Stimulated activated CD4-positive, alpha-beta T cell treated with anti-CD3 and anti-CD28 coated beads, Interleukin-4, amount 100 ng/mL, for 24 hours (primary cell): ENCODE measurements around the gene THAP7.
"Not testable (repeated sequence)": the region's sequence is repeated elsewhere in the genome, so short reads cannot be mapped to it uniquely, and the experiment has no call there.

ENCODE experiments used
- DNase-seq: peaks from one replicate; pipeline ENCODE4 v3.0.0-alpha.2; 2020

The THAP7 gene, protein sequence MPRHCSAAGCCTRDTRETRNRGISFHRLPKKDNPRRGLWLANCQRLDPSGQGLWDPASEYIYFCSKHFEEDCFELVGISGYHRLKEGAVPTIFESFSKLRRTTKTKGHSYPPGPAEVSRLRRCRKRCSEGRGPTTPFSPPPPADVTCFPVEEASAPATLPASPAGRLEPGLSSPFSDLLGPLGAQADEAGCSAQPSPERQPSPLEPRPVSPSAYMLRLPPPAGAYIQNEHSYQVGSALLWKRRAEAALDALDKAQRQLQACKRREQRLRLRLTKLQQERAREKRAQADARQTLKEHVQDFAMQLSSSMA

DNA sequence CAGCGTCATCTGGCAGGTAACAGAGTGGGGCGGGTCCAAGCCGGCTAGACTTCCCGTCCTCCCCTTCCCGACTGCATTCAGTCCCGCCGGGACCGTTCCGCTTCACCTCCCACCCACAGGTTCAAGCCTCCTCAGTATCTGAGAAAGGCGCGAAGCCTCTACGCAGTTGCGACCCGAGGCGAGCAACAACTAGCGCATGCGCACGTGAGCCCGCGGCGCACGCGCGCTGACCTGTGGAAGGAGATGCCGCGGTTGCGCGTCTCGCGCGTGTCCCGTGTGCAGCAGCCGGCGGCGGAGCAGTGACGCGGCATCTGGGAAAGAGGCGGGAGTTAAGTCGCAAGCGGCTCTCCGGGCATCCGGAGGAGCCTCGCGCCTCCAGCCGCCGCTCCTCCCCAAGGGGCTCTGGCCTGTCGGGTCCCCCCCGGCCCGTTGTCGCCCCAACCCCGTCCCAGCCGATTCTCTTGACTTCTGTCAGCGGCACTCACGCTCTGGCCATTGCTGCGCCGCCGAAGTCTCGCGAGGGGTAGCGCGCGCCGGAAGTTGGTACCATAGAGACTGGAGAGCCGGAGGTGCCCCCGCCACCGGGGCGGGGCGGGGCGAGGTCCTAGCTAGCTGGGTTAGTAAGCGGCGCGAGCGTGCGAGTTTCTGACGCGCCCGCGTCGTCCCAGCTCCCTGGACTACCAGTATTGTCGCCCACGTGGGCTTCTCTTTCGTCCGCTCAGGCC is at the start of gene THAP7:
Gene THAP7, minus strand, starts transcription at position 518 of the 725 bp plus-strand sequence. Its CDS starts 207 bp downstream, at position 311.
- peak; percentile 97 for DNase-seq

DNA sequence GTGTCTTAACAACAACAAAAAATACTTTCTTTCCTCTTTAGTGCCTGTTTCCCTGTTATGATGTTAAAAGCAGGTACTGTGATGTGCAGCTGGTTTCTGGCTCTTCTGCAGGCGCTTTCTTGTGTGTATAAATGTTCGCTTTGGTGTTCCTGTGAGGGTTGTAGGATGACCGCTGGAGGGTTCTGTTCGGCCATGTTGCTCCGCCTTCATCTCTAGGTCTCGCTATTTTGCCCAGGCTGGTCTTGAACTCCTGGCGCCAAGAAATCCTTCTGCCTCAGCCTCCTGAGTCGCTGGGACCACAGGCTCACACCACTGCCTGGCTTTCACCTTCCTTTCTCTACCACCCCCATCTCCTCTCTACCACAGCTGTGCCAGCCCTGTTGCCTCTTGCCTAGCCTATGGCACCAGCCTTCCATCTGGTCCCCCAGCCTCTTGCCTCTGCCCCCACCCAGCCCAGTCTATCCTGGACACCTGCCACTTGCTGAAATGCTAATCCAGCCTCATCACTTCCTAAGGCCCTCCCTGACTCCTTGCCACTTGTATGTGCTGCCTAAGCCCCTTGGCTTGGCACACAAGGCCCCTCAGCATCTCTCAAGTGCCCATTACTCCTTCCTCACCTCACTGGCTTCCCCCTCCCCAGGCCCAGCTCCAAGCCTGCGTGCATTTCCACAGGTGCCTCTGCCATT is 49.4 kb upstream of the THAP7 start:
- DNase-seq: no peak

DNA sequence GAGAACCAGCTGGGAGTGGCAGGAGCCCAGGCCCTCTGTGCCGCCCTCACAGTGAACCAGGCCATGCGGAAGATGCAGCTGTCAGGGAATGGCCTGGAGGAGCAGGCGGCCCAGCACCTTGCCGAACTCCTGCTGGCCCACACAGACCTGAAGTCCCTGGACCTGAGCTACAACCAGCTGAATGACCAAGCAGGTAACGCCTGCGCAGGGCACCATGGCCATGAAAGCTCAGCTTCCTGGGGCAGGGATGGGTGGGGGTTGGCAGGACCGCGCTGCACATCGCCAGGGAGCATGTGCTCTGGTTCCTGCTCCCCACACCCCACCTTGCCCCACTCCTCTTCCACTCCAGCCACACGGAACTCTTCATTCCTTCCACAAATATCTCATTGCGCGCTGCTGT is 47.0 kb upstream of the THAP7 start:
- DNase-seq: not testable (repeated sequence)

DNA sequence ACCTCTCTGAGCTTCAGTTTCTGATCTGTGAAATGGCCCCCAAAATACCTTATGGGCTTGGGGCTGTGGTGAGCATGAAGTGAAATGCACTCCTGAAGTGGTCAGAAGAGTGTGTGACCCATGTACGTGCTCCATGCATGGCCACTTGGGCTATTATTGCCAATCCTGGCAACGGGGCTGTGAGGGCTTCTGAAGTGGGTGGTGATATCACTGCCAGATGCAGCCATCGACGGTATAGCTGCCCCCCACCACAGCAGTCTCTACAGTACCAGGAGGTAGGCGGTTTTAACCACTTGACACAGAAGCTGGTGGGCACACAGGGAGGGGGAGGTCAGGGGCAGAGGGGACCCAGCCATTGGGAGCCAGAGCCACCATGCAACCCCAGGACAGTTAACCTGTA is 46.5 kb upstream of the THAP7 start:
- DNase-seq: not testable (repeated sequence)

DNA sequence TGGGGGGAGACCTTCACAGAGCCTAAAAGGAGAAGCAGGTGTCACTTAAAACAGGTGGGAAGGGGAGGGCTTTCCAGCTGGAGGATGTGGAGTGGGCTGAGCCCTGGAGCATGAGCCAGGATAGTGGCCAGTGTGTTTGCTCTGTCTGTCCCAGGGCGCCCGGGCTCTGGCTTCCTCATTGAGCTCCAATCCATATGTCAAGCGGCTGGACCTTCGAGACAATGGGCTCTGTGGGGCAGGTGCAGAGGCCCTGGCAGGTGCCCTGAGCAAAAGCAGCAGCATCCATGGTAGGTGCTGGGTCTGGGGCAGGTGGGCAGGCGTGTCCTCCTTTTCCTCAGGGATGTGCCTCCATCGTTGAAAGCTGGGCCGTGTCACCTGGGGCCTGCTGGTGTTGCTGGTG is 45.8 kb upstream of the THAP7 start:
- DNase-seq: no peak

DNA sequence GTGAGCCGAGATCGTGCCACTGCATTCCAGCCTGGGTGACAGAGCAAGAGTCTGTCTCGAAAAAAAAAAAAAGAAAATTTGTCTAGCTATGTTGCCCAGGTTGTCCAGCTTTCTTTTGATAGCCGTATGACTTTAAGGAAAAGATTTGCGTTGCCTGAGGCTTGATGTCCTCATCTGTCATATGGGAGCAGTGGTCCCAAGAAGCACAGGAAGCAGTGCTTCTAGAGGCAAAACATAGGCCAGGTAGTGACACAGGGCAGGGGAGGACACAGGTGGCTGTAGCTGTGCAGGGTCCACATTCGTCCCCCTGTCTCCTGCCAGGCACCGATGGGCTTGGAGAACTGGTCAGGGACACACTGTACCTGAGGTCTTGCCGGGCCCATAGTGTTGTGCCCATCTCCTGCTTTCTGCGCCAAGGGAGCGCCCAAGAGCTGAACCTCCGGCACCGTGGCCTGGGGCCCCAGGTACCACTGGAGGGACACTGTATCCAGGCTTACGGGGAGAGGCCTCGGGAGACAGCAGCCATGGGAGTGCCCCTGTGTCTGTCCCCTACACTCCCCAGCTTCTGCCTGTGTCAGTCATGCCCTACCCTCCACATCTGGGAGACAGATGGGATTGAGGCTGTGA is 45.2 kb upstream of the THAP7 start:
- no peak for DNase-seq

DNA sequence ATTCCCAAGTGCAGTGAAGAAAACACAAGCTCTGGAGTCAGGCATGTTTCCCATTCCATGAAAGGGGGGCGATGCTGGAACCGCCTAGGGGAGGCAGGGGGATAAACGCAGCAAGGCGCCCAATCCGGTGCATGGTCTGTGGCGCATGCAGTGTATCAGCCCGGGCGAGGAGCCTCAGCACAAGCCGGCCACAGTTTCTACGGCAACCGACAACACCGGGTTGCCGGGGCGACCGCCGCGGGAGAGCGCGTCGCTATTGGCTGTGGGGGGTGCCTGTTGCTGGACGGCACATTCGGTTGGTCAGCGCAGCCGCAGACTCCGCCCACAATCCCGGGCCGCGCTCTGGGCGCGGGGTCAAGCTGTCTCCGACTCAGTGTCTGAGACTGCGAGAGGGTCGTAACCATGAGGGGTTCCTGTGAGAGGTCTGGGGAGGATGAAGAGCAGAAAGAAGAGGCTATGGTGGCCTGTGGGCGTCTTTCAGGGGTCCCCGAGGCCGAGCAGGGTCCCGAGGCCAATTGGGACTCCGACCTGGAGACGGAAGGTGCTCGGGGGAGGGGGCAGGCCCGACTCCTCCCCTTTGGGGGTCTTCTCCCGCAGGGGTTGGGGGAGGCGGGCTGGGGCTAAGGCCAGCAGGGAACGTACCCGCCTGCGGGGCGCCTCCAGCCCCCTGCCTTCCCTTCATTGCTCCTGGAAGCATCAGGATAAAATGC is 43.8 kb upstream of the THAP7 start, which contains the start of gene LRRC74B:
Gene LRRC74B, plus strand, starts transcription at position 362 of the 710 bp plus-strand sequence. Its CDS starts 41 bp downstream, at position 403.
- peak; percentile 74 for DNase-seq

DNA sequence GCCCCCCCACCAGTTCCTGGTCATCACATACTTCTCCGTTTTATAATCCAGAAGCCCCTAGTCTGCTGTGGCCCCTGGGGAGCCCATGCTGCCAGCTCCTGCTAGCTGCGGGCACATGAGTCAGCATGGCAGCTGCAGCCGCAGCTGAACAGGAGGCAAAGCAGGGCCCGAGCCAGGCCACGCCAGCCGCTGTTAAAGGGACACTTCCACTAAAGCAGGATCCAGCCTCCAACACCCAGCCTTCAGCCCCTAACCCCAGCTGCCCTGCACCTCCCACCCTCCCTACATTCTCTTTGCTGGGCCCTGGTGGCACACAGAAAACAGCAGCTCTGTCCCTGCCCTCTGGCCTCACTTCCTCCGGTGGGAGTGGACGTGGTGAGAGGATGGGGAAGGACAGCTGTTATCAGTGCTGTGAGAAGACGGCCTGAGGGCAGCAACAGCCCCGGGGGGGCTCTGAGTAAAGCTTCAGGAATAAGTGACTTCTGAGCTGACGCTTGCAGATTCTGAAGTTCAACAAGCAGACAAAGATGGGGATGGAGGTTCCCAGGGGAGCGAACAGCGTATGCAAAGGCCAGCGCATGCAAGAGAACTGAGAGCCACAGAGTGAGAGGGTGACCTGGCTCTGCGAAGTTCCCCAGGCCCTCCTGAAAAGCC is 43.1 kb upstream of the THAP7 start:
- no peak for DNase-seq

DNA sequence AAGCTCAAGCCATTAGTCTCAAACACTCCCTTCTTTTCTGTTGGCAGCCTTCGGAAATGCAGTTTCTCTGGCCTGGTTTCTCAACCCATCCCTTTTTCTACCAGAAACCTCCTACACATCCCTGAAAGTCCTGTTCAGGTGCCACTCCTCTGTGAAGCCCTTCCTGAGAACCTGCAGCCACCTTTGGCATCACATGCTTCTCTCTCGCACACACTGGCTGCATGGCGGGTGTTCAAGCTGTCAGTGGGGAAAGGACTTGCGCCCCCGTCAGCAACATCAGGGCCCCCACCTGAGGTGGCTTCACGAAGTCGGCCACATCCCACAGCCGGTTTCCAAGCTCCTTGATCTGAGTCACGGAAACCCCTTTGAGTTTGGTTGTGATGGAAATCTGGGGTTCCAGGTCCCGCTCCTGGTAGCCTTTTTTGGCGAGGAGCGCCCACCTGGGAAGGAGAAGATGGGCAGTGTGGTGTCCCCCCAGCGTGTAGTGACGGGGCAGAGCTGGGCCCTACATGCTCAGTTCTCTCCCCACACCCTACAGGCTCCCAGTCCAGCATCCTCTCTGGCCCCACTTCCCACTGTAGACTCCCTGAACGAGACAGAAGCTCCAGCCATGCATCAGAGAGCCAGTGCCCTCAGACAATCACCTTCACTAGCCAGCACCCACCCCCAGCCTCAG is 42.1 kb upstream of the THAP7 start:
- DNase-seq: no peak

DNA sequence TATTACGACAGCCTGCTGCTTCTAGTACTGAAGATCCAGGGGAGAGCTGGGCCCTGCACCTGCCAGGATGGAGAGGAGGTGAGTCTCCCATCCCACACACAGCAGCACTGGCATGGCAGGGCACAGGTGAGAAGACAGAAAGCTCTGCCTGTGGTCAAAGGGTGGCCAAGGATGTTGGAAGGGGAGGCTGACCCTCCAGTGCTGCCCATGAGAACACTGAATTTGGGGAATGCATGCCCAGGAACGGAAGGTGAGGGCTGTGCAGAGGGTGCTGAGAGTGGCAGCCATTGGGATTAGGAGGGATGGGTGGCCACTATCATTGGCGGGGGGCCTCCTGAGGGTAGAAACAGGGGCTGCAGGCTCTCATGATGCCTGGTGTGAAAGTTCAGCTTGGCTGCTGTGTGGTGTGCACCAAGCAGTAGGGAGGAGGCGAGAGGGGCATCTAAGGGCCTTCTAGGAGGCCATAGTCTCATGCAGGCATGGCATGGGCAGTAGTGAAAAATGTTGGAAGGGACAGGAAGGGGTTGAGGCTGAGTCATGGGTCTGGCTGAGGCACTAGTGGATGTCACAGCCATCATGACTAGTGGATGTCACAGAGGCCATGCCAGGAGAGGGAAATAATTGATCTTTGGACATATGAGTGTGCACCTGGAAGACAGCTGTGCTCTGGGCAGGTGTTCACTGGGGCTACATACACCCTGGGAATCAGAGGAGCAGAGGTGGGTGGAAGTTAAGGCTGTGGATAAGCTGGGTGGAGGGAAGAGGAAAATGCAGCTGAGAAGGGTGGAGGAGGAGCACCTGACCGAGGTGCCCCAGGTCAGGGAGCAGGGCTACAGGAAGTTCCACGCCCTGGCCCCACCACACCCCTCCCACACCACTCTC is 41.3 kb upstream of the THAP7 start:
- DNase-seq: no peak

DNA sequence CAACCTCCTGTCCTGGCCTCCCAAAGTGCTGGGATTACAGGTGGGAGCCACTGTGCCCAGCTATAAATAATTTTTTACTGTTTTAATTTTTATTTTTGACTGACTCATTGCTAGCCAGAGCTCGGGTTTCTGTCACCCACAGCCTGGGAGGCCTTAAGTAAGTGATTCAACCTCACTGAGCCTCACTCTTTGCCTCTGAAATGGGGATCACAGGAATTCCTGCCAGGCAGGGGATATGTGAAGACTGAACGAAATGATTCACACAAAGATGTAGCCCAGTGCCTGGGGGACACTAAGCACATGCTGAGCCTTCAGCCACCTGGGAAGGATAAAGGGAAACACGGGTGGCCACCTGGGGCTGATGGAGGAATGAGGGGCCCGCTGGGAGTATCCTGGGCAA is 40.0 kb upstream of the THAP7 start:
- no peak for DNase-seq

DNA sequence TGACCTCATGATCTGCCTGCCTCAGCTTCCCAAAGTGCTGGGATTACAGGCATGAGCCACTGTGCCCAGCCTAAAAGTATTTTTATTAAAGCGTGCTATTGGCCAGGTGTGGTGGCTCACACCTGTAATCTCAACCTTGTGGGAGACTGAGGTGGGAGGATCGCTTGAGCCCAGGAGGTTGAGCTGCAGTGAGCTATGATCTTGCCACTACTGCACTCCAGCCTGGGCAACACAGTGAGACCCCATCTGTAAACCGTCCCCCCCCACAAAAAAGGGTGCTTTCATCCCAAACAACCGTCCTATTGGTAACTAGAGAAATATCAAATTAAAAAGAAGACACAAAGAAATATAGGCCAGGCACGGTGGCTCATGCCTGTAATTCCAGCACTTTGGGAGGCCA is 37.2 kb upstream of the THAP7 start:
- DNase-seq: not testable (repeated sequence)

DNA sequence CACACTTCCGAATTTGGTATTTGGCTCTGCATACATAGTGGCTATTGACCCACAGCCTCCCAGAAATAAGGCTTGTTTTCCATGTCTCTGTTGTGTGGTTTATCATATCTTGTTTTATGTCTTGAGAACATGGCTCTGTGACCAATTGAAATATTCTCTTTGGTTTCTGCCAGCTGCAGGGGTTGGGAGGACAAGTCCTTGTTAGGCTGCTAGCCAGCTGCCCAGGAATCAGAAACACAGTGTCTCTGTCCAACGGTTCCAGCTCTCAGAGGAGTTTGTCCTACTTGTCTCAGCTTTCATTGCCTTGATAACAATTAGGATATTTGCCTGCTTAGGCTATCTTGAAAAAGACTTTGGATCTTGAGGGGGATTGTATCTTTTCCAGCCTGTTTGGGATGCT is 36.5 kb upstream of the THAP7 start:
- no peak for DNase-seq

DNA sequence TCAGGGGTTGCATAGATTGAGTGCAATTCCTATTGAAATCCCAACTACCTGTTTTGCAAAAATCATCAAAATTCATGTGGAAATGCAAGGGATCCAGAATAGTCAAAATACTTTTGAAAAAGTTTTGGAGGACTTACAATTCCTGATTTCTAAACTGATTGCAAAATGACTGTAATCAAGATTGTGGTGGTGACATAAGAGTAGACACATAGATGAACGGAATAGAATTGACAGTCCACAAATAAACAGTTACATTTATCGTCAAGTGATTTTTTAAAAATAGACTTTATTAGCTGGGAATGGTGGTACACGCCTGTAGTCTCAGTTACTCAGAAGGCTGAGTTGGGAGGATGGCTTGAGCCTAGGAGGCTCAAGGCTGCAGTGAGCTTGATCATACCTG is 33.1 kb upstream of the THAP7 start:
- DNase-seq: no peak

DNA sequence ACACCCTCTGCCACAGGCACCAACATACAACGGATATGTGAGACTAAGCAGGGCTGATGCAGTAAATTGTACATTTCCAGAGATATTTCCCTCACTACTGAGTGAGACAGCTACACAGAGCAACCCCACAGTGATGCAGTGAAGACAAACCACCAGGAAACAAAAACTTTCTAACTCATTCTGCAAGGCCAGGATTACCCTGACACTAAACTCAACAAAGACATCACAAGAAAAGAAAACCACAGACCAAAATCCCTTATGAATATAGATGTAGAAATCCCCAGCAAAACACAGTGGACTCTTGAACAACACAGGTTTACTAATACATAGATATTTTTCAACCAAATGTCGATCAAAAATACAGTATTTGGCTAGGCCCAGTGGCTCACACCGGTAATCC is 32.0 kb upstream of the THAP7 start:
- no peak for DNase-seq

DNA sequence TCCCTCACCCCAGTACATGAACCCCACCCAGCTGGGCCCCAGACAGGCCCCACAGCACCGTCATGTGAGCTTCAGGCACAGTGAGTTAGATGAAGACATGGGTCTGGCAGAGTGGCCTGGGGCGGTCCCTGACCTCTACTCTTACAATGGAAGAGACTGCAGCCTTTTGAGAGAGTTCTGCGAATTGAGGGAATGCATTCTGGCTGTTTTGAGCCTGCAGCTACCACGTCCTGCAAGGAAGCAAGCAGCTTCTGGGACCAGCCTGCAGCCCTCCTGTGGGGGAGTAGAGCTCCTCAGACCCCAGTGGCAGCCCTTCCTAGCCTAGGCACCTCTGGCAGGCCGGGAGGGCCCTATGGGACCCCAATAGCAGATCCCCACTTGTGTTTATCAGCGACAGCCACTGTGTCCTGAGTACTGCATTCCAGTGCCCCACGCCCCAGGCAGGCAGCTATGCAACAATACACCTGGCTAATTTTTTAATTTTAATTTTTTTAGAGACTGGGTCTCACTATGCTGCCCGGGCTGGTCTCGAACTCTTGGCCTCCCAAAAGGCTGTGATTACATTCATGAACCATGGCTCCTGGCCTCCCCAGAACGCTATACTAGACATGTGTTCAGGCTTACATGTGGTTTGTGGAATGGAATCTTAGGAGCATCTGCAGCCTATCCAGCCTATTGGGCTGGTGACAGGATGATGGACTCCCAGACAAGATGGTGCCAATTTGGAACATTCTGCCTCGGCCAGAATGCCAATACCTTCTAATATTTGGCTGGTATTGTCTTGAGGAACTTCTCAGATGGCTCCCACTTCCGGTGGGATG is 31.2 kb upstream of the THAP7 start:
- DNase-seq: no peak

DNA sequence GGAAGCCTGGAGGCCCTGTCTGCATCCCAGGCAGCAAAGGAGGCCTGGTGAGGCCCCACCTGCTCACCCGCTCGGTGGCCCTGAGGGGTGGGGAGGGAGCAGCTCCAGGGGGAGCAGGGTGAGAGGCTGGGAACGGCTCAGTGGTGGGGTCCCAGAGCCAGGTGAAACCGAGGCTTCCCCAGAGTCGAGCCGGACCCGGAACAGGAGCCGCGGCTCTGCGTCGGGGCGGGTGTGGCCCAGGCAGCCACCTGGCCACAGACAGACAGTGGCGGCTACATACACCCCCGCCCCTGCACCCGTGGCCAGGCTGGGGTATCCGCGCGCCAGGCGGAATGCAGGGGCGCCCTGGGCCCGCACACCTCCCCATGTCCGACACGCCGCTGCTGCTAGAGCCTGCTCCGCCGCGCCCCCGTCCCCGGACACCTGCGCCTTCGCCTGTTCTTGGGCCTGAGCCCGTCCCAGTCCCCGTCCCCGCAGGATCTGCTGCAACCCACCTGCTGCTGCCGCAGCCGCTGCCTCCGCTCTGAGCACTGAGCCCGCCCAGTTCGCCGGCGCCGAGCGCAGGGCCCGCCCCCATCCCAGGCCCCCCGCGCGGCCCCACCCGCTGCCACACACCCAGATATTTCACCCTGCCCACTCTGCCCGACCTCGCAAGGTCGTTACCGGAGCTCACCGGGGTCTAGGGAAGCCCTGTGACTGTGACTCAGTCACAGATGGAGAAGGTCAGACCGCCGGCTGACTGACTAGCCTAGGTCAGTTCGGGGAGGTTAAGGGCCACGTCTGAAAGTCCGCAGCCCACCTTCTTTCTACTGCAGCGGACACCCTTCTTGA is 30.3 kb upstream of the THAP7 start, which contains the start of gene SLC7A4:
Gene SLC7A4, minus strand, starts transcription at position 525 of the 831 bp plus-strand sequence. CDS start 749 bp downstream, outside the sequence.
- no peak for DNase-seq

DNA sequence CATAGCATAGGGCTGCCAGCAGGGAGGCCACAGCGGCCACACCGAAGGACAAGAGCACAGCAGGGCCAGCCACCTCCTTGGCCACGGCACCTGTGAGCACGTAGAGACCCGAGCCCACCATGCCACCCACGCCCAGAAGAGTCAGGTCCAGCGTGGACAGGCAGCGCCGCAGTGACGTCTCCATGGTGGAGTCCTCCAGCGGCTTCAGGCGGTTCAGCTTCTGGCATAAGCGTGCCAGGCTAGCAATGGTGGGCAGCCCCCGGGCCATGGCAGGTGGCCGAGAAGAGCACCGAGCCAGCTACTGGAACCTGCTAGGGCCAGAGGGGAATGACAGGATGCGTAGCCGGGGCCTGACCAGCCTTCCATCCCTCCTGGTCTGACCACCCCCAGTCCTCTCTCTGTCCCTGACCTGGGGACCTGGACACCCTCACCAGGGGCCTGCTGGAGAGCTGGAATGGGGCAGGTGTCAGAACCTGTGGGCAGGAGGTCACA is 29.7 kb upstream of the THAP7 start:
- no peak for DNase-seq
